Heart left ventricle (tissue), 13 donors: ENCODE measurements around the gene ABCA5.

Experiments
- CTCF ChIP-seq, 12 donors: fragments of 200-600 bp; sonication (generic) in 4 of 12; IDR thresholded peaks; one replicate each; pipeline versions ENCODE4 v1.5.0 to v1.8.0; 2018 to 2022; ENCODE audit warnings: antibody characterized with exemption in 12 of 12, mild to moderate bottlenecking in 5 of 12
- POLR2A ChIP-seq, 2 donors: fragments of 450-650 bp; IDR thresholded peaks; one replicate each; pipeline ENCODE4 v1.6.1; 2017; ENCODE audit warnings: antibody characterized with exemption in 2 of 2, mild to moderate bottlenecking in 2 of 2, moderate library complexity in 2 of 2
- donor health status: ischemic (EF 13 %, LVEDD 7.1; RV severe dilation, severe dysfunction).
- donor health status: DM: no; HTN: yes; CAD: no.
- donor health status: DM: no; HTN: no; CAD: no.
- donor health status: ischemic (EF 25% LVEDD 6.9; RV normal size, moderate dysfunction).
- donor health status: ischemic (EF 25% LVEDD 5.7; RV mildly dilated, moderate dysfunction).
- donor health status: ischemic (EF 35%, LVEDD 5.7; RV mildly dilated, moderate dysfunction).
- donor health status: nonischemic (EF 11% LVEDD 7.7; RV severe dilation, severe dysfunction).
- donor health status: DM: yes; HTN: yes; CAD: no.
- donor health status: PGD.
- donor health status: ischemic (EF 29% LVEDD 5.4; RV normal size, mild dysfunction).
- donor health status: nonischemic (EF 23%, LVEDD 6.1; RV moderate dilation, normal function).

DNA sequence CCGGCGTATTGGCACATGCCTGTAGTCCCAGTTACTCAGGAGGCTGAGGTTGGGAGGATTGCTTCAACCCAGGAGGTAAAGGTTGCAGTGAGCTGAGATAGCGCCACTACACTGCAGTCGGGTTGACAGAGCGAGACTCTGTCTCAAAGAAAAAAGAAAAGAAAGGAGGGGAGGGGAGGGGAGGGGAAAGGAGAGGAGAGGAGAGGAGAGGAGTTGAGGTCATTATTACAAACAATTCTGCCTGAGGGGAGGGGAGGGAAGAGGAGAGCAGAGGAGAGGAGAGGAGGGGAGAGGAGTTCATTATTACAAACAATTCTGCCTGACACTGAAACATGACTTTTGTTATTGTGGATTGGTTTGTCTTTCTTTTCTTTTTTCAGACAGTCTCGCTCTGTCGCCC is 19.8 kb upstream of the ABCA5 start:
- TF ChIP-seq CTCF (IDR thresholded peaks at IDR 0.05), result no peak
- no peak for TF ChIP-seq POLR2A (IDR thresholded peaks at IDR 0.05)
